ENCODE data around the gene WNT2.

WNT2 gene

DNA sequence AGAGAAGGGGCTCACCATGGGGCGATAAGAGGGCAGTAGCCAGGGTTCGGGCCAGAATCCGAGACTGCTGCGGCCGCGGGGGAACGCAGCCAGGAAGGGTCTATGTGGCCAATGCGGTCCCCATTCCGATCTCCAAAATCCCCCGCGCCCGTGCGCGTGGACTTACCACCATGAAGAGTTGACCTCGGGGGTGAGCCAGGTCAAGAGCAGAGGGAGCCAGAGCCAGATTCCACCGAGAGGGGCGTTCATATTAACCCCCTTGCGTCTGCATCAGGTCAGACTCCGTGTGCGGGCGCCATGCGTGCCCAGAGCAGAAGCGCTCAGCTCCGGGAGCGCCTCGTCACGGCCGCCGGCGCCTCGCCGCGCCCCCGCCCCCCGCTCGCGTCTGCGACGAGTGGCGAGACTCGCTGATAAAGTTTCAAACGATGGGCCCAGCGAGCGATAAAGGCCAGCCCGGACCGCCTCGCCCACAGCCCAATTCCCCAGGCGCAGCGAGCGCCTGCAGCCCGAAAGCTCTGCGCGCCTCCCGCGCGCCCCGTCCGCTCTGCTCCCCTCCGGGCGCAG is at the start of gene WNT2:
Gene WNT2 (minus strand): TSS at position 318 of the 564 bp plus-strand sequence. CDS start 69 bp downstream, at position 249.
- DNase-seq (ENCODE audit: low spot score) = no peak

DNA sequence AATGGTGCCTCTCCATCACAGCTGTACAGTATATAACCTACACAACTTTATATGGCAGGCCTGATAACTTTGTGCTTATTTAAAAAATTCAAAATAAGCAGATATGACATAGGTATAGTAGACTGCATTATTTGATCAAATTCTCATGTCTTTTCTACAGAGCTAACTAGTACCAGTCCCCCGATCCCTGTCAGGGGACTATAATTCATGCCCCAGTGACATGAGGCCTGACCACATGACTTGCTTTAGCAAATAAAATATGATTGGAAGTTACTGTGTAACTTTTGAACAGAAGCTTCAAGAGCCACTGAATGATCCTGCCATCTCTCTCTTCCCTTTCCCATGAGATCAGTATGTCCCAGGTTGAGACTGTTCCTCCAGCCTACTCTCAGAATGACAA is 49.2 kb upstream of the WNT2 start:
- DNase-seq (ENCODE audit: low spot score) = no peak

DNA sequence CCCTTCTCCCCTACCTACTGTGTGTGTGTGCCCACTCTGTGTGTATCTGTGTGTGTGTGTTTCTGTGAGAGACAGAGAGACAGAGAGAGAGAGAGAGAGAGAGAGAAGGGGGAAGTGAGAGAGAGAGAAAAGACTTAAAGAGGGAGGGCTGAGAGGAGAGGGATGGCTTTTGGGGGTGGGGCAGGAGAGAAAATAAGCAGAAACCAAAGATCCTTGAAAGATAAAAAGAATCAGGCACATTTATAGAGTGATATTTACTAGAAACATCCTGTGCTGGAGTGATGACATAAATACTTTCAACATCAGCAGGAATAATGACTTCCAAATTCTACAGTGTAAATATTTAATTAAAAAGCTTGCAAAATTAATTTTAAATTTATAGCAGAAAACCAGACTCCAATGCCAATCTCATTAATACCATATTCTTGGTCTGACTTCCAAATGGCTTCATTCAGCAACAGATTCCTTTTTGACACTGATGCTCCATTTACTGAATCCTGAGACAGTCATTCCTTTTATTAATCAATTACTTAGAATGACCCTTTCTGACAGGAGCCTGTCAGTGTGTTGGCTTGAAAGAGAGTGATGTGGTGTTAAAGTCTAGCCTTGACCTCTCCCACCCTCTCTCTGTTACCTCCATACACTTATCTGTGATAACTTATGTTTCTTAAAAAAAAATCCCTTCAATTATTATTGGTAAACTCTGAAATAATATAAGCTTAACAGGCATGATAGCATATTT is 41.7 kb upstream of the WNT2 start:
- no peak for DNase-seq (ENCODE audit: low spot score)

DNA sequence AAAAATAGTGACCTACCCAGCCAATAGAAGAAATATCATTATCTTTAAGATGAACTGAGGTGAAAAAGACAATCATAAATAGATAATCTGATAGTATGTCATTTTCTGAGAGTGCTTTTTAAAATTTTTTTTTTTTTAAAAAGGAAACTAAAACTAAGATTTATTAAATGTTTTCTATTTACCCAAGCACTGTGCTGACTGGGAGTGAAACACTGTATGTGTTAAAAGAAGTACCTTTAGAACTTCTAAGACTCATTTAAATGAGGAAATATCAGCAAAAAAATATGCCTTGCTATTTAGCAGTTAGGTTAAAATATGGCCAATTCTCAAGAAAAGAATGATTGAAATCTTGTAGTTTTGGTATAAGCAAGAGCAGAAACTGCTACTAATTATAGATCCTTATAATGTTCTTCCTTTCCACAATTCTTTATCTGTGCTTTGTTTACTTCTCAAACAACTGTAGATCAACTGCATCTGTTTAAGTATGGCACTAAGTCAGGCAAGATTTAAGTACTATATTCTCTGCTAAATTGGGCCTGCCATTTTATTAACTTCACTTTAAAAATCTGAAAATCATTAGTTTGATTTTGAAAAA is 39.5 kb upstream of the WNT2 start:
- no peak for DNase-seq (ENCODE audit: low spot score)

DNA sequence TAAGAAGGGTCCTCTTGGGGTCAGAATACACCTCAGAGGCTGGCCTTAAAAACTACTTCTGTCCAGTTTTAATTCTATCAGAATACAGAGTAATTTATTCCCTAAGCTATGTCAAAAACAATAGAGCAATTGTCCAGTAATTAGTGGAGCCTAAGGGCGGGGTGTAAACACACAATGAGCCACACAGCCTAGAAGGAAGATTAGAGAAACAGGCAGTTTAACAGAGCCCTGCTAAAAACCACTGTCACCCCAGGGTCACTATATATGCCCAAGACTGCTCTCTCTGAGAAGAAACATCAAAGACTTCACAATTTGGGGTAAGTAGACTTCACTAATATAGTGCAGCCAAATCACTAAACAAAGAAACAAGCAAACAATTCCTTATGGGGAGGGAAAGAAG is 27.2 kb upstream of the WNT2 start:
- DNase-seq (ENCODE audit: low spot score) = no peak

DNA sequence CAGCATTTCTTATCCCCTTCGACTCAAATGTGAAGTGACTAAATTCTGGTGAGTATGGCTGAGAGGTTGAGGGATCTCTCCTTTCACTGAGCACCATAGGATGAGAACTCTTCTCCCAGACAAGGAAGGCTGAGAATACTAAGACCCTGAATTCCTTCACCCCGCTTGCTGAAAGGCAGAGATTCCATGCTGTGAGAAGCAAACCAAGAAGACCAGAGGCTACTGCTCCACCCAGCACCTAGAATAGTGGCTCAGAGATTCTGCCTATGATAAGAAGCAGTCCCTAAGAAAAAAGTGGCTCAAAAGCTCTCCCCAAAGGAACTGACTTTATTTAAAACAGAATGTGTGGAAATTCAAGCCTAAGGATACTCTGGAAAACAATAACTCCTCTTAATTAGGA is 26.7 kb upstream of the WNT2 start:
- DNase-seq (ENCODE audit: low spot score) = no peak

DNA sequence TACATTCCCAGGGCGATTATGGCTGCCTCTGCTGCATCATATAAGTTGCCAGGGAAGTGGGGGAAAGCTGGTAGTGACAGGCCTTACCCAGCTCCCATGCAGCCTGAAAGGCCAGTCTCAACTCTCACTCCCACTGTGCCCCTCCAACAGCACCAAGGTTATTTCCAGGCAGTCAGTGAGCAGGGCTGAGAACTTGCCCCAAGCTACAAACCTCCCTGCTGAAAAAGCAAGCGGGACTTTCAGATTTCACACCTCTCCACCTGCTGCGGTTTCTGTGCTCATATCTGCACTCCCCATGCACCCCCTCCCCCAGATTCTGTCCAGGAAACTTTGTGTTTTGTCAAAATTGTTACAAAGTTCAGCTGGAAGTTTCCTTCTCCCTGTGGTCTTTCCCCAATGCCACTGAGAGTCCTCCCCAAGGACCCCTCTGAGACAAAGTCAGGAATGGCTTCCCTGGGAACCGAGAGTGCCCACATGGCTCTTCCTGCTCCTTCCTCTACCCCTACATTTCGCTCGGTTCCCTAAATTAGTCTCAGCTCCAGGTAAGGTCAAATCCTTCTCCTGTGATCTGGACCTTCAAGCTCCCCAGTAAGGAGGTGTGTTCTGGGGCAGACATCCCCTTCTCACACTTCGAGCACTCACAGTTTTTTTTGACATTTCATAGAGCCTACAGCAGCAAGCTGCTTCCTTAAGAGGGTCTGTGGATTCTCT is 25.3 kb upstream of the WNT2 start:
- DNase-seq (ENCODE audit: low spot score) = no peak

DNA sequence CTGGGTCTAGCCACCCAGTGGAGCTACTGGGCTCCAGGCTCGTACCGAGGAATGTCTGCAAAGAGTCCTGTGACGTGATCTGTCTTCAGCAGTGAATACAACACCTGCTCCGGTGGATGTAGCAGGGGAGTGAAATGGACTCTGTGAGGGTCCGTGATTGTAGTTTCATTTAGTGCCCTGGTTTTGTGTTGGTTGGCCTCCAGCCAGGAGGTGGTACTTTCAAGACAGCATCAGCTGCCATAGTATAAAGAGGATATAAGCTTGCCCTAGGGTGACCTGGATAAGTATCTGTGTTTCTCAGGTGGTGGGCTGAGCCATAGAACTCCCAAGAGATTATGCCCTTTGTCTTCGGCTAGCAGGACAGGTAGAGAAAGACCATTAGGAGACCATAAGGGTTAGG is 24.6 kb upstream of the WNT2 start:
- no peak for DNase-seq (ENCODE audit: low spot score)

DNA sequence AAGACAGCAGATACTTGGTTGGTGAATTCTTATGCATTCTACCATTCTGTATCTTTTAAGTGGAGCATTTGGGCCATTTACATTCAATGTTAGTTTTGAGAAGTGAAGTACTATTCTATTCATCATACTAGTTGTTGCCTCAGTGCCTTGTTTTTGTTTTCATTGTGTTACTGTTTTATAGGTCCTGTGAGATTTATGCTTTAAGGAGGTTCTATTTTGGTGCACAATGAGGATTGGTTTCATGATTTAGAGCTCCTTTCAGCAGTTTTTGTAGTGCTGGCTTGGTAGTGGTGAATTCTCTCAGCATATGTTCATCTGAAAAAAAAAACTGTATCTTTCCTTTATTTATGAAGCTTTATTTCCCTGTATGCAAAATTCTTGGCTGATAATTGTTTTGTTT is 23.3 kb upstream of the WNT2 start:
- no peak for DNase-seq (ENCODE audit: low spot score)

DNA sequence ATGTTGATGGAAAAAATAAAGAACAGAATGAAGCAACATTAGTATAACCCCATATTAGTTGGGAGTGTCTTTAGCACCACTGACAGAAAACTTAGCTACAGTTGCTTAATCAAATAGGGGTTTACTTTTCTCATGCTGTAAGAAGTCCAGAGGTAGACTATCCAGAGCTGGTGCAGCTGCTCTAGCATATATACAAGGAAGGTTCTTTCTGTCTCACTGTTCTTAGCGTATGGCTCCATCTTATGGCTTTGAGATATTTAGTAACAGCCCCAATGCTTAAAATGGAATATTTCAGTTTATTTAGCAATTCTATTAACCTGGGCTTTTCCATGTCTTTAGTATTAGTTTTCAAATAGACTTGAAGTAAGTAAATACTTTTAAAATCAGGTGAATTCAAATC is 15.2 kb upstream of the WNT2 start:
- DNase-seq (ENCODE audit: low spot score) = no peak

DNA sequence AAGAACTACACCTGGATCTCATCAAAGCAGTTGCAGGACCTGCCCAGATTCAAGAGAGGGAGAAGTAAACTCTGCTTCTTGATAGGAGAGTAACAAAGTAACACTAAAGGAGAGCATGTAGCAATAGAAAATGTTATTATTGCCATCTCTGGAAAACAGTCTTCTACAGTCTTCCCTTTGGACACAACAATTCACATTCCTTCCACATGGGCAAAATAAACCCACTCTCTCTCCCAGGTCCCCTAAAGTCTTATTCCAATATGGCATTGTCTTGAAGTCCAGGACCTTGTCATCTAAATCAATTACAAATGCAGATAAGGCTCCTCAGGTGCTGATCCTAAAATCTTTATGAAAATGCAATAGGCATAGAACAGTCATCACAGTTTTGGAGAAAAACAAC is 10.3 kb upstream of the WNT2 start:
- DNase-seq (ENCODE audit: low spot score) = no peak

DNA sequence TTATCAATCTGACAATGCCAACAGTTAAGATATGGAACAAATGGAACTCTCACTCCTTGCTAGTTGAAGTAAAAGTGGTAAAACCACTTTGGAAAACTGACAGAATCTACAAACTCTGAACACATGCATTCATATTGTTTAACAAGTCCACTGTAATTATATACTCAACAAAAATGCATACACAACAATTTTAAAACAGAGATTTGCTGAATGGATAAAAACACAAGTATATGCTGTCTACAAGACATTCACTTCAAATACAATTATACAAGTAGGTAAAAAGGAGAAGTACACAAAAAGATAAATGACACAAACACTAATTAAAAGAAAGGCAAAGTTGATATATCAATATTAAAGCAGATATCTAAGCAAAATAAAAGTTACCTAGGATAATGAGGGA is 9.2 kb upstream of the WNT2 start:
- DNase-seq (ENCODE audit: low spot score) = no peak

DNA sequence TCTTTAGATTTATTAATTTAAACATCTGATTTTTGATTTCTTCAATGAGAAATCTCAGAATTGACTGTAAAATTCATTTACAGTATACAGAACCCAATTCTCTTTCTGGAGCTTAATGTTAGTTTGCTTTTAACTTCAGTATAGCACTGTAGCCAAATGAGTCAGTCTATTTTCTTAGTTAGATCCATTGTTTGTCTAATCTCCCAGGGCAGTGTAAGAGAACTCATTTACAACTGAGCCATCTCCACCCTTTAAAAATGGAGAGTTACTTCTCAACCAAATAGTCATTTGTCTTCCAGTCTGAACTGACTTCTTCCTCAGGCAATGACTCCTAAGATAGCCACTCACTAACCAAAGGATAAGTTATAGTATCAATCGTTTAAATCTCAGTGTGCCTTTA is 3.0 kb upstream of the WNT2 start:
- no peak for DNase-seq (ENCODE audit: low spot score)

DNA sequence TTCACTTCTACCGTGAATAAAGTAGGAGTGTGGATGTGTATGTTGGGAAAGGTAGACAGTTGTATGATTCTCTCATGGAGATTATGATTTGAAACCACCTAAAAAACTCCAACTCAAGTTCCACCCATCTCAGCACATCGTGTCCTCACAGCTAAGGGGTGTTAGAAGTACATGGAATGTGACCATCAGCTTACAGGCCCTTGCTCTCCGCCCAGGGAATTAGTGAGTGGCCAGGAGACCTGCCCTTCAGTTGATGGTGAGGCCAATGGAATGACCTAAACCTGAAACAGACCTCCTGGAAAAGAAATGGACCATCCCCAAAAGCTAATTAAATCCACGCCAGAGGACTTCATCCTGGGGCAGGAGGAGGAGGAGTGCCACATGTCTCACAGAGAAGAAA is 2.1 kb upstream of the WNT2 start:
- DNase-seq (ENCODE audit: low spot score) = no peak

DNA sequence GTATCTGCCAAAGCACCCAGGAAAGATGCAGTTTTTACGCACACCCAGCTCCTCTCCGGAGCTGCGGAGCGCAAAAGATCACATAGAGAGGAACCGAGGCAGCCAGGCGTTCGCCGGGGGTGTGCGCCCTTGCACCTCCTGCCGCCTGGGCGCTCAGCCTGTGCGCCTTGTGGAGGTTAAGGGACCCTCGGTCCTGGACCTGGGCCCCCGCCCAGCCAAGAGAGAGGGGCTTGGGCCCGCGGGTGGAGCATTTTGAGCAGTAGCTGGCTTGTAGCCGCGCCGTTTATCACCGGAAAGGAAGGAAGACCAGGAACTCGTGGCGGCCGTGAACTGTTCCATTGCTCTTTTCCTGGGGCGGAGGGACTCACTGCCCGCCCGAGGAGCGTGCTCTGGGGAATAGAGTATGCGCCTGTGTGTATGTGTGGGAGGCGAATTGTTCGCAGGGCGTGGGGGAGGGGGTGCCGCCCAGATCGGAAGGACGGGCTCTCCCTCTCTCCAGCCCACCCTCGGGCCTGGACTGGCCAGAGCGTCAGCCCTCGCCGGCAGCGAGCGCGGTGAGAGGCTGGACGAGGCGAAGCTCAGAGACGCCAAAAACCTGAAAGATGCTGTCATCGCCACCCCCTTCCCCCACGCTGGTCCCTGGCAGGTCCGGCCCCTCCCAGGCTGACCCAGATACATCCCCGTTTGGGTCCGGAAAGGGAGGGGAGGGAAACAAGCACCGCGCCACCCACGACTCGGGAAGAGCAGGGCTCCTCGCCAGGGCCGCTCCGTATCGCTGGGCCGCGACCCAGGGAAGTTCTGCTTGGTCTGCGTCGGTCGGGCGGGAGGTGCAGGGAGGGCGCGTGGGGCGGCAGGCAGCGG is 1.2 kb upstream of the WNT2 start:
- no peak for DNase-seq (ENCODE audit: low spot score)

DNA sequence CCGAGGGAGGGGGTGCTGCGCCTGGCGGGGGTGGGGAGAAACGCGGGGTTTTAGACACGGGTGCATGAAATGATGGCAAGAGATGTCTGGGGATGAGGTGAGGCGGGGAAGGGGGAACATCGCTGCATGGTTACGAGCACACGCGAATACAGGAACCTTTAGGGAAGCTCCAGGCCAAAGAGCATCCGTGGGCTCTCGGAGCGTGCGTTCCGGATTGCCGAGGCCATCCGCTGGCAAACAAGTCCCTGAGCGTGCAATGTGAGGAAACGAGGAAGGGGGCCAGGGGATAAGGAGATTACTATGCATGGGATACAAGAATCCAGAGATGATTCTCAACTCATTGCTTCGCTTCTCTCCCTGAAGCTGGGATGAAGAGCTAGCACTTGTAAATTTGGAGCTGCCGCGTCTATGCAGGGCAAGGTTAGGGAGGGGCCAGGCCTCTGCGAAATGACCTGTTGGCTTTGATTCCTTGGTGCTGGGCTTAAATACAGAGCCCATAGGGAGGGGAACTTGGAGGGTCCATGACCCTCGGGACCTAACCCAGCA is 520 bp upstream of the WNT2 start:
- DNase-seq (ENCODE audit: low spot score) = no peak

DNA sequence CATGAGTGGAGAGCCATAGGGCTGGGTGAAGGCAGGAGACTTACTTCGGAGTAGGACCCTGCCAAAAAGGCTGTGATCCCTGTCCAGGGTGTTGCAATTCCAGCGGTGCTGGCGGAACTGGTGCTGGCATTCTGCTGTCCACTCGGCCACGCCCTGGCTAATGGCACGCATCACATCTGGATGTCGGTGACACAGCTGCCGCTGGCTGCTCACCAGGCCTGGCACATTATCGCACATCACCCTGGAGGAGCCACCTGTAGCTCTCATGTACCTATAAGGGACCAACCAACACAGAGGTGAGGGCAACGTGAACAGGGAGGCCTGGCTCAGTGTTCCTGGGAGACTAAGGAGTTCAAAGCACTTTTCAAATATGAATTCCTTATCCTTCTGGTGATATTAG is 2.3 kb downstream of the WNT2 start:
- no peak for DNase-seq (ENCODE audit: low spot score)

DNA sequence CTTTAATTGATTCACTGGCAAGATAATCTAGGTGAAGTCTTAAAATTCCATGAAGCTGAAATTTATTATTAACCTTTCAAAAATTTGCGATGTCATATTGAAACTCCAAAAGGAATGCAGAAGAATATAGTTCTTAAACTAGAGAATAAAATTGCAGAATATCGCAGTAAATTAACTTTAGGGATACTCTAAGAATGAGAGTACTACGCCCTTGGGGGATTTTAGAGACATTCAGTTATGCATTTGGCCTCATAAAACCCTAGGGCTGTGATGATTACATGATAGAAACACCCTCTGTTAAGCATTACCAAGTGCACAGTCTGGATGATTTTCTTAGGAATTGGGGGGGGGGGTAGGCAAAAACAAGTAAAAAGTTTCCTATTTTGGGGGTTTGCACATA is 3.7 kb downstream of the WNT2 start:
- no peak for DNase-seq (ENCODE audit: low spot score)

DNA sequence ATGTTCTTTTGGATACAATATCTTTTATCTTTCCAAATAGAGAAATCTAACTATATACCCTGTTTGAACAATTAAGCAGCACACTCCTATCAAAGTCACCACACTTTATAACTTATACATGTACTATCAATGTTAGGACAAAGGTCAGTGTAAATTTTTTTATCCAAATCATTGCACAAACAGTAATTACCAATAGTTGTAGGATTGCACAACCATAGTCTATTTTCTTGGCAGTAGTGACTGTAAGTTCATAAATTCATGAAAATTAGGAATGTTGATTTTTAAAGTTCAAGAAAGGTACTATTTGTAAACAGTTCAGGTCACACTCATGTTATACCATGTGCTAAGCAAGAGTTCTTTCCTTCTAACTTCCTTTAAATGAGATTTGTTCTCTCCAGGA is 9.3 kb downstream of the WNT2 start:
- DNase-seq (ENCODE audit: low spot score) = no peak

DNA sequence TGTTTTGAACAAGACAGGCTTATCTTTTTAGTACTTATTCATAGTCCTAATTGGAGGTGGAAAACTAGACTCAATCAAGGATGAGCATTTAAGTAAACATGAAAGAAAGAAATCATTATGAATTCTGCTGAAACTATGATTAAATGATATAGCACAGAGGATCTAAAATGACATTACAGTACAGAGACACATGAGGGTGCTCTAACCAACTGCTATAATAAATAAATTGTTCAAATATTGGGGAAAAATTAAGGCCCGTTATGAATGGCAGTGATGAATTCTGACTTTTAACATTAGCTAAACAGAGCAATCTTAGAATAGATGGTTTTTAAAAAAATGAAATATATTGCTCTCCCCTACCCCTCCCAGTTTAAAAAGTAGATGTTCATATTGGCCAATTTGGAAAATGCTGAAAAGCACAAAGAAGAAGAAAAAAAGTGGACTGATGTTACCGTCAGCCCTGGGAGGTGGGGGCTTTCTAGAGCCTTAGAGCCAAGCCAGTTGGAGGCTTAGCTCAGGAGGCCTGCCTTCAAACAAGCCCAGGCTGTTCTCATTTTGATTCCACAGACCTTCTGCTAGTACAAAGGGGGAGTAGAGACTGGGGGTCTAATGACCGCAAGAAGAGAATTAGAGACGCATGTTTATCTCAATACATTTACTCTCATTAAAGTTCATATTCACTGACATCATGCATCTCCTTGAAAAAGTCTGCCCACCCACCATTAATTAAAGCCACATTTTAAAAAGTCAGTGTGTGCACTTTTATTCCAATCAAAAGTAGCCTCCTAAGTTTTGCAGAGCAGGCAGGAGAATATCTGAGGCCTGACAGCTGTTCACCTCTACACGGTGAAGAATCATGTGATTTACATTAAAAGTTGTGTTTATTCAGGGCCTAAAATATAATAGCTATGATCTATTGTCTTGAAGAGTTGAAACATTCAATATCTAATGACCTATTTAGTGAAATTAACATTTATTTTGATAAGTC is 10.0 kb downstream of the WNT2 start:
- no peak for DNase-seq (ENCODE audit: low spot score)

DNA sequence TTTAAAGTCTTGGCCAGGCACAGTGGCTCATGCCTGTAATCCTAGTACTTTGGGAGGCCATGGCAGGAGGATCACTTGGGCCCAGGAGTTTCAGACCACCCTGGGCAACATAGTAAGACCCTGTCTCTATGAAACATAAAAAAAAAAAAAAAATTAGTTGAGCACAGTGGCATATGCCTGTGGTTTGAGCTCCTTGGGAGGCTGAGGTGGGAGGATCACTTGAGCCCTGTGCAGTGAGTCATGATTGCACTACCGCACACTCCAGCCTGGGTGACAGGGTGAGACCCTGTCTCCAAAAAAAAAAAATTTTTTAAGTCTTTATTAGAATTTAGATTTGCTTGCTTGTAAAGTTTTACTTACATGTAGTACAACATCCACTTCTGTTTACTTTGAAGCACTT is 14.0 kb downstream of the WNT2 start:
- no peak for DNase-seq (ENCODE audit: low spot score)

All from NAMALWA (cell line).